ENCODE results near the gene DLX5.

Gene DLX5

GRCh38 chr7:96982586-96982985 is 42.0 kb downstream of the DLX5 start:
- H2AFZ ChIP-seq, result no peak overlapping the region

DNA sequence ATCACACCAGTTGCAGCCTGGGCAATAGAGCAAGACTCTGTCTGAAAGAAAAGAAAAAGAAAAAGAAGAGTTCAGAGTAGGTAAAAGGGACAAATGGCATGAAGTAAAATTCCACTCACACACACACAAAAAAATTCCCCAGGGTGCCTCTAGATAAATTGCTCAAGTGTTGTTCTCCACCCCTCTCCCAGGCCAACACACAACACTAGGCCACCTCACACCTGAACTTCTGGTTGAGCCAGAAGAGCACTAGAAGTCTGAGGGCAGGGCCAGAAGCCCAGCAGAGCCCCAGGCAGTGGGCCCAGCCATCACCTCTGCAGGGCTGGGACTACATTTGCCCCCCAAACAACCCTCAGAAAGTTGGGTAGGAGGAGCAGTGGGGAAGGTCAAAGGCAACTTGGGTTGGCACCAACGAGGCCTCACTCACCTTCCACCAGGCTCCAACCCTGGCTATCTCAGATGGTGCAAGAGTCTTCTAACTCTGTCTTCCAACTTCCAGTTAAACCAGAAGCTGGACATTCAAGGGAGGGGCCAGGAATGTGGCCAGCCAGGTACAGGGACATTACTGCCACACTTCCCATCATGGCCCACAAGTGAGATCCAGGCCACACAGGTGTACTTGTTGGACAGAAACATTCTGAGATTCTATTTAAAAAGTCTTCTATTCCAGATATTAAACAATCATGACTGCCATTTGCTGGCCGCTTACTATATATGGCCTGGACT is 44.9 kb downstream of the DLX5 start:
- H2AFZ ChIP-seq, result no peak overlapping the region
- H3K27ac ChIP-seq, result no peak overlapping the region
- TF ChIP-seq, protein P1, sequence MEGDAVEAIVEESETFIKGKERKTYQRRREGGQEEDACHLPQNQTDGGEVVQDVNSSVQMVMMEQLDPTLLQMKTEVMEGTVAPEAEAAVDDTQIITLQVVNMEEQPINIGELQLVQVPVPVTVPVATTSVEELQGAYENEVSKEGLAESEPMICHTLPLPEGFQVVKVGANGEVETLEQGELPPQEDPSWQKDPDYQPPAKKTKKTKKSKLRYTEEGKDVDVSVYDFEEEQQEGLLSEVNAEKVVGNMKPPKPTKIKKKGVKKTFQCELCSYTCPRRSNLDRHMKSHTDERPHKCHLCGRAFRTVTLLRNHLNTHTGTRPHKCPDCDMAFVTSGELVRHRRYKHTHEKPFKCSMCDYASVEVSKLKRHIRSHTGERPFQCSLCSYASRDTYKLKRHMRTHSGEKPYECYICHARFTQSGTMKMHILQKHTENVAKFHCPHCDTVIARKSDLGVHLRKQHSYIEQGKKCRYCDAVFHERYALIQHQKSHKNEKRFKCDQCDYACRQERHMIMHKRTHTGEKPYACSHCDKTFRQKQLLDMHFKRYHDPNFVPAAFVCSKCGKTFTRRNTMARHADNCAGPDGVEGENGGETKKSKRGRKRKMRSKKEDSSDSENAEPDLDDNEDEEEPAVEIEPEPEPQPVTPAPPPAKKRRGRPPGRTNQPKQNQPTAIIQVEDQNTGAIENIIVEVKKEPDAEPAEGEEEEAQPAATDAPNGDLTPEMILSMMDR (IDR thresholded peaks at IDR 0.05), result no peak
- H3K4me2 ChIP-seq (ENCODE audit: low read length), result no peak overlapping the region
- no peaks in the 10 kb centered on the region for H3K79me2 ChIP-seq
- no peaks in the 10 kb centered on the region for H3K36me3 ChIP-seq (ENCODE audit: control insufficient read depth, insufficient read depth, low read length)
- H3K4me3 ChIP-seq (ENCODE audit: low read depth, low read length), result no peak overlapping the region
- H3K9me3 ChIP-seq (ENCODE audit: control insufficient read depth, low read length), result no peaks in the 10 kb centered on the region
- H3K9ac ChIP-seq, result no peak overlapping the region
- H3K4me1 ChIP-seq, result no peaks in the 10 kb centered on the region
- no peaks in the 10 kb centered on the region for H3K27me3 ChIP-seq (ENCODE audit: control insufficient read depth, insufficient read depth, low read length)

More at GRCh38 chr7:96982586-96982985, 42.0 kb downstream of the DLX5 start:
- TF ChIP-seq, protein P1 (IDR thresholded peaks at IDR 0.05), result no peak
- no peak overlapping the region for H3K4me2 ChIP-seq (ENCODE audit: low read length)
- H3K36me3 ChIP-seq (ENCODE audit: control insufficient read depth, insufficient read depth, low read length), result no peaks in the 10 kb centered on the region
- H3K4me1 ChIP-seq, result no peaks in the 10 kb centered on the region
- H3K27ac ChIP-seq, result no peak overlapping the region
- no peaks in the 10 kb centered on the region for H3K27me3 ChIP-seq (ENCODE audit: control insufficient read depth, insufficient read depth, low read length)
- no peak overlapping the region for H3K4me3 ChIP-seq (ENCODE audit: low read depth, low read length)
- no peaks in the 10 kb centered on the region for H3K9me3 ChIP-seq (ENCODE audit: control insufficient read depth, low read length)
- H3K79me2 ChIP-seq, result no peaks in the 10 kb centered on the region
- no peak overlapping the region for H3K9ac ChIP-seq

DNA sequence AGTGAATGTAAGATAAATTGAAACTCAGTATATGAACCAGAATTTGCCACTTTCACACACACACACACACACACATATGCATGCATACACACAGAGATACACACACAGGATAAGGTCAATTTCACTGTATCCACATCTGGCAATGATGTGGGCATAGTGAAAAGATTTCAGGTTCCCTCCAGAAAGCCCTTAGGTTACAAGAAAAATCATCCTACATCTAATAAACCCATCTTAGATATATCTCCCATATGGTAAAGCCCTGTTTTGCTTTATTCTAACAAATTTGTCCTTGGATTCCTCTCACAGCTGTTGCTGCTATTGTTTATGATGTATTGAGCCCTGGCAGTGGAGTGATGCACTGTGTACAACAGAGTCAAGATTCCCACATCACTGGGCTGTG is 47.2 kb downstream of the DLX5 start:
- H2AFZ ChIP-seq, result no peak overlapping the region

DNA sequence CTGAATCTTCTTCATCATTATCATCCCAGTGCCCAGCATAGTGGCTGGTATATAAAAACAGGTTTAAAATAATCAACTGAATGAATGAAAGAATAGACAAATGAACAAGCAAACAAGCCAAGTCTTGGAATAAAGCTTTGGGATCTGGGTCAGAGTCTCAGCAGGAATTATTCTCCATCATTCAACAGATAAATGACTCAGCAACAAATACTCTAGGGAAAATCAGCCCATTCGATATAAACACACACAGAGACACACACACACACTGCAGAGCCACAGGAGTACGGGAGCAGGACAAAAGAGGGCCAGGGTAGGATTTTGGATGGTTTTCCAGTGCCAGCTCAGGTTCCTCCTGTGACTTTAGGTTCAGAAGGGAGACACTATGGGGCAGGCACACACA is 48.5 kb downstream of the DLX5 start:
- H3K4me1 ChIP-seq, result no peaks in the 10 kb centered on the region
- no peak overlapping the region for H3K4me3 ChIP-seq (ENCODE audit: low read depth, low read length)
- H3K9ac ChIP-seq, result no peak overlapping the region
- H3K79me2 ChIP-seq, result no peaks in the 10 kb centered on the region
- TF ChIP-seq, protein P1 (IDR thresholded peaks at IDR 0.05), result no peak
- no peak overlapping the region for H2AFZ ChIP-seq
- H3K4me2 ChIP-seq (ENCODE audit: low read length), result no peak overlapping the region
- no peaks in the 10 kb centered on the region for H3K9me3 ChIP-seq (ENCODE audit: control insufficient read depth, low read length)
- H3K27ac ChIP-seq, result no peak overlapping the region
- H3K36me3 ChIP-seq (ENCODE audit: control insufficient read depth, insufficient read depth, low read length), result no peaks in the 10 kb centered on the region
- H3K27me3 ChIP-seq (ENCODE audit: control insufficient read depth, insufficient read depth, low read length), result no peaks in the 10 kb centered on the region

More for the DNA sequence above, 47.2 kb downstream of the DLX5 start:
- no peaks in the 10 kb centered on the region for H3K36me3 ChIP-seq (ENCODE audit: control insufficient read depth, insufficient read depth, low read length)
- no peak overlapping the region for H3K4me2 ChIP-seq (ENCODE audit: low read length)
- H3K27ac ChIP-seq, result no peak overlapping the region
- H3K9ac ChIP-seq, result no peak overlapping the region
- no peaks in the 10 kb centered on the region for H3K79me2 ChIP-seq
- no peaks in the 10 kb centered on the region for H3K27me3 ChIP-seq (ENCODE audit: control insufficient read depth, insufficient read depth, low read length)
- H3K4me3 ChIP-seq (ENCODE audit: low read depth, low read length), result no peak overlapping the region
- H3K9me3 ChIP-seq (ENCODE audit: control insufficient read depth, low read length), result no peaks in the 10 kb centered on the region
- H3K4me1 ChIP-seq, result no peaks in the 10 kb centered on the region
- TF ChIP-seq, protein P1 (IDR thresholded peaks at IDR 0.05), result no peak

DNA sequence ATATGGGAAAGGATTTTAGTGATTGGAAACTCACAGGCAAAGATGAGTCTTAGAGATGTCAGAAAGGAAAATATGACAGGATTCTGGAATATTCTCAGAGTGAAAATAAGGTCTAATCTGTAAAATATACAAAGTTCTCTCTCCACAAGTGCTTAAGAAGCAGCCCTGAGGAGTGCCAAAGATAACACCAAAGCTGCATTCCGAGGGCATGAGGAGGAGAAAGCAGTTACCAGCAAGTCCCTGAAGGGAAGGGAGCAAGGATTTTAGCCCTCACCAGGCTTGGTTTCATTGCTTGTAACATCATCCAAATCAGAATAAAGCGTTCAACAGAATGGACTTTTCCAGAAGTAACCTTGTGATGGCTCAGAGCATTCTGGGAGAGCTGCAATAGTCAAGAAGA is 50.6 kb downstream of the DLX5 start:
- H3K27me3 ChIP-seq (ENCODE audit: control insufficient read depth, insufficient read depth, low read length), result no peaks in the 10 kb centered on the region
- H3K36me3 ChIP-seq (ENCODE audit: control insufficient read depth, insufficient read depth, low read length), result no peaks in the 10 kb centered on the region
- H3K4me2 ChIP-seq (ENCODE audit: low read length), result no peak overlapping the region
- H3K9me3 ChIP-seq (ENCODE audit: control insufficient read depth, low read length), result no peaks in the 10 kb centered on the region
- no peak overlapping the region for H3K4me3 ChIP-seq (ENCODE audit: low read depth, low read length)
- H3K79me2 ChIP-seq, result no peaks in the 10 kb centered on the region
- H3K27ac ChIP-seq, result no peak overlapping the region
- no peak overlapping the region for H2AFZ ChIP-seq
- H3K4me1 ChIP-seq, result no peaks in the 10 kb centered on the region
- no peak overlapping the region for H3K9ac ChIP-seq
- TF ChIP-seq, protein P1 (IDR thresholded peaks at IDR 0.05), result no peak
